ENCODE results near the gene TRMO.

The TRMO gene
- long read RNA-seq, transcript TRMO-203 (5 exons, 1,647 nt): major isoform, 26 of 33 reads
- long read RNA-seq, partial matches to known transcripts: 0 of 33 reads
- long read RNA-seq, other reads (novel, unspliced or antisense): 7 of 33 reads

DNA sequence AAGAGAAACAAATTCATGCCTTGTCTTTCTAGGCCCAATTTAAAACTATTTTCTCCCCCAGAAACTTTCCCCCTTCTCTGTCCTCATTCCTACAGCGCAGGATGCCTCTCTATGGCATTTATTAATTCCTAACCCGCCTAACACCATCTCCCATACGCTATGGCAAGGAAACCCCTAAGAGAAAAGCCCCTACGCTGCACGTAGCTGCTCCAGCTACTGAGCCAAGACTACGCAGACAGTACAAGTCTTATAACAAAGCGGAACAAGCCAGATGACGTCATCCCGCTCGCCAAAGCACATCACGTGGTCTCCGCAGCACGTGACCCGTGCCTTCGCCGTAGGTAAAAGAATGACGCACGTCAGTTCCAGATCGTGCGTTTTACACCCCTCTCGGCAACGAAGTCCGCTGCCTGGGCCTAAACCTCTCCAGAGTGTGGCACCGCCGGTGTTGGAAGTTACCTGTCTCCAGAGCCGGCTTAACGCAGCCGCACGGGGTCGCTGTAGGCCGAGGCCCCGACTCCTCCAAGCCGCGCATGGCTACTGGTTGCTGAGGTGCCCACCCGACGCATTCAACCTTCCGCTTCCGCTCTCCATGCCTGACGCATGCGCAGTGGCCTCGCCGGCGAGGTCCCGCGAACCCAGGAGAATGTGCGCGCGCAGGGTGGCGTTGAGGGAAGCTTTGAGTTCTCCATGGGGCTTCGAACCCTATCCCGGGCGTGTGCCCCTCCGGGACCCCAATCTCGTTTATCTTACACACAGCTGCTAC lies at the start of gene TRMO:
TSS of gene TRMO (minus strand) at position 542 of the 766 bp plus-strand sequence. CDS start at position 535, 7 bp downstream.
- H3K27me3 ChIP-seq (ENCODE audit: insufficient read depth, poor library complexity, severe bottlenecking): no peaks in the 10 kb centered on the region
- peak; percentile 68; the same call in 1 of the 2 replicates for TF ChIP-seq SPI1 (IDR thresholded peaks at IDR 0.05; ENCODE audit: borderline replicate concordance, low read depth)
- peak; percentile 54 for TF ChIP-seq GABPA (IDR thresholded peaks at IDR 0.05; ENCODE audit: low read depth)
- peak; percentile 58 for TF ChIP-seq REST (IDR thresholded peaks at IDR 0.05; ENCODE audit: insufficient replicate concordance, low read depth)
- TF ChIP-seq POLR2AphosphoS5 (IDR thresholded peaks at IDR 0.05; ENCODE audit: low read depth): peak; percentile 94
- peak; percentile 68 for TF ChIP-seq CTCF (IDR thresholded peaks at IDR 0.05; ENCODE audit: insufficient read depth, low read length)
- H3K27ac ChIP-seq (replicated peaks): peak within 1 kb of the TSS; percentile 99

GRCh38 chr9:97970165-97970564 lies 47.9 kb upstream of the TRMO start:
- DNase-seq (ENCODE audit: low read depth in 1 of 2, low spot score in 1 of 2): no peak
- no peak overlapping the region for H3K27ac ChIP-seq (replicated peaks)
- TF ChIP-seq REST (IDR thresholded peaks at IDR 0.05; ENCODE audit: insufficient replicate concordance, low read depth) (no peak), CTCF (IDR thresholded peaks at IDR 0.05; ENCODE audit: insufficient read depth, low read length) (no peak), SPI1 (IDR thresholded peaks at IDR 0.05; ENCODE audit: borderline replicate concordance, low read depth) (no peak), GABPA (IDR thresholded peaks at IDR 0.05; ENCODE audit: low read depth) (no peak)
- no peak overlapping the region for H3K4me3 ChIP-seq (replicated peaks; ENCODE audit: insufficient read depth, low read length)
- no peaks in the 10 kb centered on the region for H3K27me3 ChIP-seq (ENCODE audit: insufficient read depth, poor library complexity, severe bottlenecking)

More for the DNA sequence above, at the start of gene TRMO:
- DNase-seq (ENCODE audit: low read depth in 1 of 2, low spot score in 1 of 2): peak; percentile 97
- peak within 1 kb of the TSS; percentile 47 for H3K4me3 ChIP-seq (replicated peaks; ENCODE audit: insufficient read depth, low read length)

DNA sequence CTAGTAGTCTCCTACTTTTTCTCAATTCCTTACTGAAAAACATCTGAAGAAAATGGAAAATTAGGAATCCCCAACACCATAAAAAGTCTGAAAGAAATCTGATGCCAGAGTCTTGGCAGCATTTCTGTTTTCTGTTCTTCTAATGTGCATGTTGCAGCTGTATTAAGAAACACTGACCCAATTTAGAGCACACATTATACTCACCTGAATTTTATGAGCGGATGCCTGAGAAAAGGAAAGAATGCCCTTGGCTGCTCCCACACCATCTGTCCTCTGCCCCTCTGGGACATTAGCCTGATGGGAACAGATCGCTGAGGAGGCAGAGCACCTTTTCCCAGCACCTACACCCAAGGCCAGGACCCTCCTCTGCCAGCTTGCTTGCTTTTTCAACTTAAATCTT lies 46.7 kb upstream of the TRMO start:
- Histone ChIP-seq H3K27ac (replicated peaks) (no peak overlapping the region), H3K4me3 (replicated peaks; ENCODE audit: insufficient read depth, low read length) (no peak overlapping the region), H3K27me3 (ENCODE audit: insufficient read depth, poor library complexity, severe bottlenecking) (no peaks in the 10 kb centered on the region)
- DNase-seq (ENCODE audit: low read depth in 1 of 2, low spot score in 1 of 2): no peak
- TF ChIP-seq GABPA (IDR thresholded peaks at IDR 0.05; ENCODE audit: low read depth) (no peak), REST (IDR thresholded peaks at IDR 0.05; ENCODE audit: insufficient replicate concordance, low read depth) (no peak), CTCF (IDR thresholded peaks at IDR 0.05; ENCODE audit: insufficient read depth, low read length) (no peak), POLR2AphosphoS5 (IDR thresholded peaks at IDR 0.05; ENCODE audit: low read depth) (no peak), SPI1 (IDR thresholded peaks at IDR 0.05; ENCODE audit: borderline replicate concordance, low read depth) (no peak)
